Breast epithelium (tissue), 4 donors: ENCODE measurements around the gene PYGB. TPM values are rescaled to one million over a fixed set of nuclear protein-coding genes. Genes with fewer than 3 reads are reported as not detected.

Experiments
- DNase-seq, 2 donors: peaks; one replicate each; pipeline ENCODE4 v3.0.0-alpha.2; 2019; ENCODE audit warnings: low spot score in 2 of 2
- H3K27ac ChIP-seq, 2 donors: fragments of 200-600 bp; sonication (generic) in 1 of 2; one replicate each; pipeline ENCODE4 v1.5.1; 2016 to 2019; ENCODE audit warnings: mild to moderate bottlenecking in 1 of 2
- H3K27me3 ChIP-seq, 2 donors: fragments of 200-600 bp; sonication (generic) in 1 of 2; one replicate each; pipeline versions ENCODE4 v1.5.1 to v1.6.0; 2017 to 2019; ENCODE audit warnings: control low read depth in 1 of 2, mild to moderate bottlenecking in 1 of 2
- H3K36me3 ChIP-seq: fragments of 200-600 bp; one replicate; pipeline ENCODE4 v1.5.1; 2019
- H3K4me1 ChIP-seq, 2 donors: fragments of 200-600 bp; sonication (generic); one replicate each; pipeline ENCODE4 v1.5.1; 2016 to 2019; ENCODE audit warnings: control low read depth in 1 of 2
- H3K4me3 ChIP-seq, 3 donors: fragments of 200-600 bp; sonication (generic); 1 replicate in 2 of 3; 2 replicates in 1 of 3; pipeline ENCODE4 v1.5.1; 2016 to 2019; ENCODE audit warnings: mild to moderate bottlenecking in 3 of 3, moderate library complexity in 2 of 3
- H3K9me3 ChIP-seq, 2 donors: fragments of 200-600 bp; sonication (generic) in 1 of 2; one replicate each; pipeline ENCODE4 v1.5.1; 2016 to 2019; ENCODE audit warnings: control low read depth in 1 of 2
- POLR2A ChIP-seq: fragments of 450-650 bp; IDR thresholded peaks from one replicate; pipeline ENCODE4 v1.6.1; 2016; ENCODE audit warnings: antibody characterized with exemption, mild to moderate bottlenecking, moderate library complexity
- POLR2AphosphoS5 ChIP-seq, 3 donors: sonication (generic); formaldehyde crosslinking; IDR thresholded peaks; one replicate each; pipeline ENCODE4 v1.6.1; 2017; ENCODE audit warnings: antibody characterized with exemption in 3 of 3
- intact Hi-C: fragments of 100-400 bp; cut with DNase I; formaldehyde crosslinking; loops from one replicate; pipeline ENCODE4 v1.15.1; 2023; ENCODE audit warnings: low total_unique reads
- total RNA-seq, 3 donors: library from RNA; depleted of rRNA; stranded (reverse); fragments of >200 nt; gene quantifications; one replicate each; pipeline ENCODE4 v1.1.0, GENCODE V29; 2016
- TF ChIP-seq, protein P1 (sequence below), 3 donors: fragments of 450-650 bp; IDR thresholded peaks; one replicate each; pipeline ENCODE4 v1.5.1; 2016 to 2017; ENCODE audit warnings: antibody characterized with exemption in 3 of 3, mild to moderate bottlenecking in 3 of 3, moderate library complexity in 3 of 3

The PYGB gene
- total RNA-seq, 3 donors from 2014 or later: 95.7 to 128 (median 121) TPM

- no peaks in the 10 kb centered on the region for H3K9me3 ChIP-seq
- no peak overlapping the region for H3K27ac ChIP-seq
- intact Hi-C loops: no loop called here
- TF ChIP-seq, protein P1, sequence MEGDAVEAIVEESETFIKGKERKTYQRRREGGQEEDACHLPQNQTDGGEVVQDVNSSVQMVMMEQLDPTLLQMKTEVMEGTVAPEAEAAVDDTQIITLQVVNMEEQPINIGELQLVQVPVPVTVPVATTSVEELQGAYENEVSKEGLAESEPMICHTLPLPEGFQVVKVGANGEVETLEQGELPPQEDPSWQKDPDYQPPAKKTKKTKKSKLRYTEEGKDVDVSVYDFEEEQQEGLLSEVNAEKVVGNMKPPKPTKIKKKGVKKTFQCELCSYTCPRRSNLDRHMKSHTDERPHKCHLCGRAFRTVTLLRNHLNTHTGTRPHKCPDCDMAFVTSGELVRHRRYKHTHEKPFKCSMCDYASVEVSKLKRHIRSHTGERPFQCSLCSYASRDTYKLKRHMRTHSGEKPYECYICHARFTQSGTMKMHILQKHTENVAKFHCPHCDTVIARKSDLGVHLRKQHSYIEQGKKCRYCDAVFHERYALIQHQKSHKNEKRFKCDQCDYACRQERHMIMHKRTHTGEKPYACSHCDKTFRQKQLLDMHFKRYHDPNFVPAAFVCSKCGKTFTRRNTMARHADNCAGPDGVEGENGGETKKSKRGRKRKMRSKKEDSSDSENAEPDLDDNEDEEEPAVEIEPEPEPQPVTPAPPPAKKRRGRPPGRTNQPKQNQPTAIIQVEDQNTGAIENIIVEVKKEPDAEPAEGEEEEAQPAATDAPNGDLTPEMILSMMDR (IDR thresholded peaks at IDR 0.05): no peak
- TF ChIP-seq POLR2A (no peak), POLR2AphosphoS5 (IDR thresholded peaks at IDR 0.05) (no peak)
- H3K4me1 ChIP-seq: no peaks in the 10 kb centered on the region
- no peaks in the 10 kb centered on the region for H3K27me3 ChIP-seq
- no peaks in the 10 kb centered on the region for H3K36me3 ChIP-seq
- DNase-seq: no peak
- no peak overlapping the region for H3K4me3 ChIP-seq
These were observed 94.1 kb downstream of the PYGB start for GRCh38 chr20:25341716-25342680.

- Histone ChIP-seq H3K36me3 (no peaks in the 10 kb centered on the region), H3K27ac (no peak overlapping the region), H3K4me3 (no peak overlapping the region), H3K9me3 (no peaks in the 10 kb centered on the region), H3K4me1 (no peaks in the 10 kb centered on the region), H3K27me3 (no peaks in the 10 kb centered on the region)
- TF ChIP-seq POLR2A (no peak), POLR2AphosphoS5 (IDR thresholded peaks at IDR 0.05) (no peak)
- TF ChIP-seq, protein P1 (IDR thresholded peaks at IDR 0.05): no peak
- DNase-seq: no peak
- intact Hi-C loops: no loop called here
These were observed 96.7 kb downstream of the PYGB start for GRCh38 chr20:25344634-25345033.

- TF ChIP-seq, protein P1 (IDR thresholded peaks at IDR 0.05): no peak
These were observed 97.8 kb downstream of the PYGB start for GRCh38 chr20:25345721-25346120.

GRCh38 chr20:25346349-25346748 is 98.5 kb downstream of the PYGB start:
- DNase-seq: no peak
- TF ChIP-seq POLR2AphosphoS5 (IDR thresholded peaks at IDR 0.05) (no peak), POLR2A (no peak)
- TF ChIP-seq, protein P1 (IDR thresholded peaks at IDR 0.05): no peak
- intact Hi-C loops: no loop called here
- Histone ChIP-seq H3K9me3 (no peaks in the 10 kb centered on the region), H3K4me1 (no peaks in the 10 kb centered on the region), H3K4me3 (no peak overlapping the region), H3K36me3 (no peaks in the 10 kb centered on the region), H3K27ac (no peak overlapping the region), H3K27me3 (no peaks in the 10 kb centered on the region)

More at GRCh38 chr20:25345721-25346120, 97.8 kb downstream of the PYGB start:
- Histone ChIP-seq H3K27ac (no peak overlapping the region), H3K4me3 (no peak overlapping the region), H3K9me3 (no peaks in the 10 kb centered on the region), H3K27me3 (no peaks in the 10 kb centered on the region), H3K36me3 (no peaks in the 10 kb centered on the region), H3K4me1 (no peaks in the 10 kb centered on the region)
- no peak for DNase-seq
- intact Hi-C loops: no loop called here

Other genes with a start within 250 kb of the PYGB start
- gene ACSS1, start 189.9 kb upstream of the PYGB start, total RNA-seq: 10 to 100 TPM; 17.6 to 38.2 (median 37.4) TPM
- under 1 TPM in 1 of 3 donors, not detected in 2; 0.44 TPM for gene VSX1, start 165.9 kb upstream of the PYGB start, total RNA-seq
- 10 to 100 TPM; 45.8 to 77.6 (median 71.1) TPM for gene ENTPD6, start 52.4 kb upstream of the PYGB start, total RNA-seq
- 10 to 100 TPM; 26.9 to 67.7 (median 53.4) TPM for gene ABHD12, start 142.8 kb downstream of the PYGB start, total RNA-seq
- under 1 TPM; 0.32 to 0.73 (median 0.33) TPM for gene GINS1, start 159.6 kb downstream of the PYGB start, total RNA-seq